NCI-H2171 (cell line): ENCODE data around the gene MROH2A.

Source experiments
- DNase-seq: peaks from one replicate; lab custom pipeline; 2025; lab: John Stamatoyannopoulos, UW

The MROH2A gene

DNA sequence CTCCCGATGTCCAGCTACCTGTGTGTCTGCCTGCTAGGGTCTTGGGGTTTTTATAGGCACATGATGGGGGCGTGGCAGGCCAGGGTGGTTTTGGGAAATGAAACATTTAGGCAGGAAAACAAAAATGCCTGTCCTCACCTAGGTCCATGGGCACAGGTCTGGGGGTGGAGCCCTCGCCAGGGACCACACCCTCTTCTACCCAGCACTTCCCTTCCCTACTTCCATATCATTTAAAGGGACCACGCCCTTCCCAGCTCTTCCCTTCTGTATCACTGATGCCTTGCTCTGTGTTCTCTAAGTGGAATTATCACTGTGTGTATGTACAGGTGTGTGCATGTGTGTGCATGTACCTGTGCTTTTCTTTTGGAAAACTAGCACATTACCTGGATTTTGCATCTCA lies 11.7 kb upstream of the MROH2A start:
- no peak for DNase-seq

DNA sequence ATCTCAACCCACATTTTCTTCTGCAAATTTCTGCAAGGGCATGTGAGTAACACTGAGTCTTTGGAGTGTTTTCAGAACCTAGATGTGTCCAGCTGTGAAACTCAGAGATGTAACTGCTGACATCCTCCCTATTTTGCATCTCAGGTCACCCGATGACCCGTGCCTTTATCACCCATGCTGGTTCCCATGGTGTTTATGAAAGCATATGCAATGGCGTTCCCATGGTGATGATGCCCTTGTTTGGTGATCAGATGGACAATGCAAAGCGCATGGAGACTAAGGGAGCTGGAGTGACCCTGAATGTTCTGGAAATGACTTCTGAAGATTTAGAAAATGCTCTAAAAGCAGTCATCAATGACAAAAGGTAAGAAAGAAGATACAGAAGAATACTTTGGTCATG lies 10.1 kb upstream of the MROH2A start:
- no peak for DNase-seq

GRCh38 chr2:233769260-233769659 lies 8.9 kb upstream of the MROH2A start:
- DNase-seq, result no peak

- no peak for DNase-seq
Observed at GRCh38 chr2:233772153-233772552, 6.0 kb upstream of the MROH2A start.

DNA sequence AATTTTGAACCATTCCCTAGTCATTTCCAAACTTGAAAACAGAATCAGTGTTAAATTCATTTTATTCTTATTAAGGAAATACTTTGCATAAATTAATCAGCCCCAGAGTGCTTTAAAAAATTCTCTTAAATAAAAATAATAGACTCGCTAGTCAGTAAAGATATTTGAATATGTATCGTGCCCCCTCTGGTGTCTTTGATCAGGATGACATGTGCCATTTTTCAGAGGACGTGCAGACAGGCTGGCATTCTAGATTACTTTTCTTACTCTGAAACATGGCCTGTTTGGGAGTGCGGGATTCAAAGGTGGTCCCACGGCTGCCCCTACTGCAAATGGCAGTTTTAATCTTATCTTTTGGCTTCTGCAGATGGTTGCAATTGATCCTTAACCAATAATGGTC lies 5.5 kb upstream of the MROH2A start:
- DNase-seq, result no peak

- no peak for DNase-seq
Observed at GRCh38 chr2:233773854-233774253, 4.3 kb upstream of the MROH2A start.

DNA sequence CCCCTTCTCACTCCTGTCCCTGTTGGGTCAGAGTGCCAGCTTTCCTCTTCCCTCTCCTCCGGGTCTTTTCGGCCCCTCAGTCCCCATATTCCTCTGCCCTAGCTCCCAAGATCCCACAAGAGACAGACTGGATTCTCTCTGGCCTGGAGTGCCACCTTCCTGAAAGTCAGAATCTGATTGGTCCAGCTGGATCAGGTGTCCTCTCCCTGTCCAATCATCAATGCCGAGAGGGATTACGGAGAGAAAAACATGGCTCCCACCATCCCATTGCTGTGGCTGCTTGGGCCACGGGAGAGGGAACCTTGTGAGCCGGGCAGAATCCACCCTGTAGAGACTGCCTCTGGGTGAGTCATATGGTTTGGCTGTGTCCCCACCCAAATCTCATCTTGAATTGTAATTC lies 2.7 kb upstream of the MROH2A start:
- no peak for DNase-seq

GRCh38 chr2:233779722-233780121 lies 1.6 kb downstream of the MROH2A start:
- DNase-seq, result no peak

- DNase-seq, result no peak
Observed at GRCh38 chr2:233780771-233781170, 2.6 kb downstream of the MROH2A start.

GRCh38 chr2:233789554-233789953 lies 11.4 kb downstream of the MROH2A start:
- DNase-seq, result no peak

DNA sequence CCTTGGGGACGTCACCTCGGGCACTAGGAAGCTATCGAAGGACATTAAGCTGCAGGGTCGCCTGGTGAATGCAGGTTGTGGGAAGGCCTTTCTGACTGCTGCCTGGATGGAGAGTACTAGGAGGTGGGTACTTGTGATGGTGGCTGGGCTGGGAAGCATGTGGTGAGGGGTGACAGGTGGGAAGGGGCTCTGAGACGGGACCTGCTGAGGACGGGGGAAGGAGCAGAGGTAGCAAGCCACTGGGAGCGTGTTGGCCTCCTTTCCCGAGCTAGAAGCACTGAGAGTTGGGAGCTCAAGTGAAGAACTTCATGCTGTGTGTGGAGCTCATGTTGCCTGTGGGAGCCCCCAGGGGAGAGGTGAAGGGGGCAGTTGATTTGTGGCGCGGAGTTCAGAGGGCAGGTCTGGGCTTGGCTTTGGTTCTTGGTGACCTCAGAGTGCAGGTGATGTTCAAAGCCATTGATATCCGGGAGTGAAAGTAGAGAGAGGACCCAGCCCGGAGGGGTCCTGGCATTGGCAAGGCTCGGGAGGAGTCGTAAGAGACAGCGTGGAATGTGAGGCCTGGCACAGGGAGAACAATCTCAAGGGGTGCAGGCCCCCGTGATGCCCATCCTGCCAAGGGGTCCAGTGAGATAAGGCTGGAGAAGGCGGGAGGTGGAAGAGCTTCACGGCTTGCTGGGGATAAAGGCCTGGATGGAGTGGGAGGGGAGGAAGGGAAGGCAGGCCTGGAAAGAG lies 13.2 kb downstream of the MROH2A start:
- no peak for DNase-seq

DNA sequence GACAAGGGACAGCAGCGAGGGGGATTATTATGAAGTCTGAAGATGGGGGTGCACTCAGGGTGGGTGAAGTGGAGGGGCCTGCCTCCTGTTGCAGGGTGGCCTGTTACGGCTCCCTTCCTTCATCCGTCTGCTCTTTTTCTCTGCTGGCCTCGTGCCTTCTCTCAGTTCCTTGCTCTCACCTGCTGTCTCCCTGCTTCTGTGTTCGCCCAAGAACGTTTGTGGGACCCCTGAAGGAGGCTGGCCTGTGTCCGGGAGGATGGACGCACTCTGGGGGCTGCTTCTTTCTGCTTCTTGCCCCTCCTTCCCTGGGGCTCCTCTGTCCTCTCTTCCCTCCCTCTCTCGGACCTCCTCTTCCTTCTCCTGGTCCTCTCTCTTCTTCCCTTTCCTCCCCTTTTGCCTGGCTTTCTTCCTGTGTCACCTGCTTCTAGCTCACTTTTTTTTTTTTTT lies 13.8 kb downstream of the MROH2A start:
- no peak for DNase-seq

DNA sequence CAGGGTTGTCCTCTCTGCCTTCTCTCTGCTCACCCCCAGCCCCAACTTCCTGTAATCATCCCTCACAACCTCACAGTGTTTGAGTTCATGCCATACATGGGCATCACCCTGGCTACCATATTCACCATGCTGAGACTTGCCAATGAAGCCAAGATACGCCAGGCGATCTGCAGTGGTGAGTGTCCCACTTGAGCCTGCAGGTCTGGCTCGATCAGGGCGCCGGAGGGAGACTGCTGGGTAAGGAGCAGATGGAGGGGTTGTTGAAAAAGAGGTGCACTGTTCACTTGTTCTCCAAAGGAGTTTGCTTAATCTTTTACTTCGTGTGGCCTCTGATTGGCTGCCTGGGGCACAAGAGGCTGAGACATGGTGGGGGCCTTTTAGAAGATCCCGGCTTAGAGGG lies 14.6 kb downstream of the MROH2A start:
- no peak for DNase-seq

DNA sequence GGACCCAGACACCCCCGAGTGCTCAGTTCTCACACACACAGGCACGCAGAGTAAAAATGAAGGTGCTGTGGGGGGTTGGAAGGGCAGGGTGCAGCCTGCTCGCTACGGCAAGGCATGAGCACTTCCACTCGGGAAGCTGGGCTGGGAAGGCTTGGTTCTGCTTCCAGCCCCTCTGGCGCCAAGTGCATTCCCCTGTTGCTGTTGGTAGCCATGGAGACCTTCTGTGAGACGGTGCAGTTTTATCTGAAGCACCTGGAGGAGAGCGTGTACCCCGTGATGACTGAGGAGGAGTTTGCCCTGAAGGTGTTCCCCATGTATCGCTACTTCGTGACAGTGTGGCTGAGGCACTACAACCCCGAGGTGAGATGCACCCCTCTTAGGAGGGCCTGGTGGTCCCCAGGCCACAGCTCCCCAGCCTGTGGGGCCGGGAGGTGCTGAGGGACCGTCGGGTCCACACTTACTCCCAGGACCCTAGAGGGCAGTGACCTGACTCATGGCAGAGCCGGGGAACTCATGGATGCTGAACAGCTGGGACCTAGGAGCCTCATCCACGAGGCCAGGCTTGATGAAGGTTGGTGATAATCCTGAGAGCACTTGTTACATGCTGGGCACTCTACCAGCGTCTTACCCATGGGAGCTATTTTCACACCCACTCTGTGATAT lies 15.5 kb downstream of the MROH2A start:
- no peak for DNase-seq

GRCh38 chr2:233794128-233794658 lies 16.1 kb downstream of the MROH2A start:
- DNase-seq, result no peak

- DNase-seq, result no peak
Observed at GRCh38 chr2:233795735-233796171, 17.6 kb downstream of the MROH2A start.

- DNase-seq, result no peak
Observed at GRCh38 chr2:233796254-233796653, 18.1 kb downstream of the MROH2A start.

DNA sequence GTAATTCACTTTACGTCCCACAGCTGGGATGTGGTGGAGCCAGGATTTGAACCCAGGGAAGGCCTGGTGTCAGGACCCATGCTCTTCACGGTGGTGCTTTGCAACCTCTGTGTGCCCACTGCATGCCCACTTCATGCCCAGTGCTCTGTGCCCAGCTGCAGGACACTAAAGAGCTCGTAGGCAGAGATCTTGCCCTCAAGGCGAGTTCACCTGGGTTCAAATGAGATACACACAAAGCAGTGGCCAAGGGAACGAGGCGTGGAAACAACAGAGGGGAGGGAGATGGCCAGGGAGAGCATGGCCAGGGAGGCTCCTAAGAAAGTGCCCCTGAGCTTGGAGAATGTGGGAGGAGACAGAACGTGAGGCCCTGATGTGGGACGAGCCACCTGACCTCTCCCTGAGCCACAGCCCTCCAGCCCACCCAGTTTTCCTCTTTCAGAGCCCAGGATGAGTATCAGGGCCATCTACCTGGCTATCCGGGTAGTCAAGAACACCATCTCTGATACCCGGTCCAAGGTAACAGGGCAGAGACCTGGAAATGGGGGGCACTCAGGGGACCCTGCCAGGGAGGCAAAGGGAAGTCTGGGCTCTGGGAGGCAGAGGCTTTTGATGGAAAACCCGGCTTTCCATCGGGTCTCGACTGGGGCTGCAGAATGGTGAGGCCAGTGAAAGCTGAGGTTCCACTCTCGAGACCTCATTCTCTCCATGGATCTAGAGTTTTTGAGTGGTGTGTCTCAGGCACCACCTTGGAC lies 20.4 kb downstream of the MROH2A start:
- no peak for DNase-seq

DNA sequence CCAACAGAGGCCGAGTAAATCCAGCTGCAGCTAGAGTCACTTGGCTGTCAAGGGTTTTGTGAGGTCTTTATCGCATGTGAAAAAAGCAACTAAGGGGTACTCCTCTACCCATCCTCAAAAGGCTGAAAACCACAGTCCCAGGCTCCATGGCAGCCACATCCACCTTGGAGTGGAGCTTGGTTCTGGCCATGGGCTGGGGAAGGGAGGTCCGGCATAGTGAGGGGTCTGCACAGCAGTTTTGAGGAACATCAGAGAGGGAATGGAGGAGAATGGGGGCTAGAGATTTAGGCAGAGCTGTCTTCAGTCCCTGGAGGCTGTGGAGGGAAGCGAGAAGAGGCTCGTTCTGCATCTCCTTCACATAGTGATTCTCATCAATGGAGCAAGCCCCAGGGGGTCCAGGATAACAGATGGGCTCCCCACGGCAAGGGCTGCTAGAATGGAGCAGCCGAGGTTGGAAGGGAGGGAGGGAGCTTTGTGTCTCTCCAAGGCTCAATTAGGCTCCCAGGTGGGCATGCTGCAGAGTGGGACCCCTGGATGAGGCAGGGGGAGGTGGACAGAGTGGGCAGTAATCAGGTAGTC lies 21.0 kb downstream of the MROH2A start:
- peak; percentile 15 for DNase-seq

- DNase-seq, result no peak
Observed at GRCh38 chr2:233799716-233800115, 21.6 kb downstream of the MROH2A start.

DNA sequence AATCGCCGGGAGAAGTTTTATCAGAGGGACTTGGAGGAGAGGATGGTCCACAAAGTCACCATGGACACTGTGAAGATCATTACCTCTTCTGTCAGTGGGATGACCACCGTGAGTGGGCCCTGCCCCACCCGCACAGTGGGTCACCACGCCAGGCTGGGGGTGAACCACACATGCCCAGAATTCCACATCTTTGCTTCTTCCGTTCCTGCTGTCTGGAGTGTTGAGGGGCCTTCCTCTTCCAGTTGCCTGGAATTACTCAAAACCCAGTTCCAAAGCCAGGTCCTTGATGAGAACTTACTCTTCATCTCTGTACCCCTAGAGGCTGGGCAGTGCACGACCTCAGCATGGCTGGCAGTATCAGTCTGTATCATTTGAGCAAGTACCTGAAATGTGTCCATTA lies 22.1 kb downstream of the MROH2A start:
- no peak for DNase-seq

DNA sequence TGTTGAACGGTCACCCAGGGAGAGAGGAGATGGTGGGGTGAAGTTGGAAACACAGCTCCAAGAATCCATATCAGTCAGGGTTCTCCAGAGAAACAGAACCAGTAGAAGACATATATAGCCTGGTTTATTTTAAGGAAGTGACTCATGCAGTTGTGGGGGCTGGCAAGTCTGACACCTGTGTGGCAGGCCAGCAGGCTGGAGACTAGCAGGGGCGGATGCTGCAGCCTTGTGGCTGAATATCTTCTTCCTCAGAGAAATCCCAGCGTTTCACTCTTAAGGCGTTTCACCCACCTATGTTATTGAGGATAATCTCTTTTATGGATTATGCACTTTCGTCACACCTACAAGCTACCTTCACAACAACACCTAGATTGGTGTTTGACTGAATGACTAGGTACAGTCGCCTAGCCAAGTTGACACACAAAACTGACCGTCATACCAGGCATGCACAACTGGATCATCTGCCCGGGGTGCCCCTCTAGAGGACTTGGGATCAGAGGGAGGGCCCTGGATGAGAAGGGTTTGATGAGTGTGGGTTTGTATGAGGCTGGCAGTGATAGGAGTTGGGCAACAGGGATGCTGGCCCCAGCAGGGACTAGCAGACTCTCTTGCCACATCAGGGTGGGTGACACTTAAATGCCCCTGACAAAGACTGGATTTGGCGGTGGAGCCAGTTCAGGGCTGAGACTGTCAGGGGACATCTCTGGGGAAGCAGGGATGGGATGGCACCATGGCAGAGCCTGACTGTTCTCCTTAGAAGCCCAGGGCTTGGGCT lies 23.4 kb downstream of the MROH2A start:
- no peak for DNase-seq
